GM12891 (cell line): Measurements from ENCODE around the gene KMO.

Experiments used
- DNase-seq: peaks from one replicate; pipeline ENCODE4 v3.0.0; 2011; ENCODE audit warnings: low spot score; ENCODE audit not compliant: insufficient read length
- FAIRE-seq: peaks from 2 replicates; lab custom pipeline; 2011; peaks lifted over from hg19 to GRCh38; lab: Jason Lieb, UNC
- PAX5 ChIP-seq: IDR thresholded peaks from 2 replicates; pipeline ENCODE4 v1.6.1; 2011; ENCODE audit warnings: low read length, moderate library complexity, mild to moderate bottlenecking; ENCODE audit not compliant: insufficient read depth, severe bottlenecking
- POLR2A ChIP-seq: IDR thresholded peaks from 2 replicates; pipeline ENCODE4 v1.6.1; 2011; ENCODE audit warnings: low read depth, low read length, control low read depth
- POLR2AphosphoS5 ChIP-seq: IDR thresholded peaks from 2 replicates; pipeline ENCODE4 v1.6.1; 2011; ENCODE audit warnings: low read depth, low read length, control low read depth
- POU2F2 ChIP-seq: IDR thresholded peaks from 2 replicates; pipeline ENCODE4 v1.6.1; 2011; ENCODE audit warnings: low read depth, mild to moderate bottlenecking, control low read depth, low read length, moderate library complexity
- SPI1 ChIP-seq: IDR thresholded peaks from 2 replicates; pipeline ENCODE4 v1.6.1; 2011; ENCODE audit warnings: low read depth, low read length, control low read depth
- TAF1 ChIP-seq: IDR thresholded peaks from 2 replicates; pipeline ENCODE4 v1.6.1; 2011; ENCODE audit warnings: low read depth, low read length, control low read depth

The KMO gene

GRCh38 chr1:241608379-241609033 is 76.3 kb downstream of the KMO start:
- no peak for DNase-seq
- no peak for TF ChIP-seq SPI1
- no peak for TF ChIP-seq PAX5
- no peak for TF ChIP-seq TAF1
- no peak for TF ChIP-seq POLR2A
- no peak for TF ChIP-seq POU2F2
- TF ChIP-seq POLR2AphosphoS5: no peak
- no peak for FAIRE-seq

GRCh38 chr1:241610056-241610815 is 78.1 kb downstream of the KMO start:
- TF ChIP-seq POLR2A (no peak), SPI1 (no peak), POLR2AphosphoS5 (no peak), POU2F2 (no peak), TAF1 (no peak), PAX5 (no peak)
- FAIRE-seq (no peak), DNase-seq (no peak)

GRCh38 chr1:241611063-241611462 is 78.9 kb downstream of the KMO start:
- TF ChIP-seq POLR2A: no peak
- no peak for TF ChIP-seq SPI1
- TF ChIP-seq POLR2AphosphoS5: no peak
- TF ChIP-seq POU2F2: no peak
- no peak for TF ChIP-seq TAF1
- no peak for TF ChIP-seq PAX5
- DNase-seq (peak; percentile 10), FAIRE-seq (peak; percentile 85)

GRCh38 chr1:241611736-241612135 is 79.6 kb downstream of the KMO start:
- DNase-seq: no peak
- TF ChIP-seq PAX5 (no peak), TAF1 (no peak), POU2F2 (no peak), POLR2A (no peak), SPI1 (no peak), POLR2AphosphoS5 (no peak)
- FAIRE-seq: no peak

DNA sequence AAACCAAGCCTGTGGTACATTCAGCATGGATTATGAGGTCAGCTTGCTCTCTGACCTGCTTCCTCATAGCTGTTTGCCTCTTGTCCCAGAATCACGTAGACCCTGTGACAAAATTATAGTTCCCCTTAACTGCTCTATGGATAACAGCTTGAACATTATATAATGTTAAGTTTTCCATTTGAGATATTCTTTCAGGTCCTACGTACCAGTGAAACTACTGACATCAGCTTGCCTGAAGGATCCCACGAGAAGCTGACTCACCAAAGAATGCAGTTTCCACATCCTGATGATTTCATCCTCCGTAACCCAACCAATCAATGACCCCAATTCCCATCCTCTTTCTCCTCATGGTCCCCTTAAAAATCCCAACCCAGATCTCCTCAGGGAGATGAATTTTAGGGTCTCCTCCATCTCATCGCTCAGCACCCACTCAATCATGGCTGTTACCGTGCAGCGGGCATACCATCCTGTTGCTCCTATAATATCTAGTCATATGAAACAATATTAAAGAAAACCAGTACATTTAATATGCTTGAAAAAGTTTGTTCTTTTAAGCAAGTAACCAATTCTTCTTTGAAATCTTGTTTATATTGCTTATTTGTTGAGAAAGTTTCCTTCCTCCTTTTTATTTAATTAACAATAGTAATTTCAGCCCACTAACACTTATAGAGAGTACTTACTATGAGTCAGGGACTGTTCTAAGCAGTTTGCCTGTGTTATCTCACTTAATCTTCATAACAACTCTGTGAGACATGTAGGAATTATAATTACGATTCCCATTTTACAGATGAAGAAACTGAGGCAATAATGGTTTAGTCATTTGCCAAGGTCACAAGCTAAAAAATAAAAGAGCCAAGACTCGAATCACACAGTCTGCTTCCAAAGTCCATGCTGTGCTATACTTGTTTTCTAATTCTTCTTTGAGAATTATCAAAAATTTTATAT is 80.6 kb downstream of the KMO start:
- TF ChIP-seq POLR2AphosphoS5: no peak
- TF ChIP-seq POLR2A: no peak
- TF ChIP-seq PAX5: no peak
- TF ChIP-seq POU2F2: no peak
- TF ChIP-seq SPI1: no peak
- no peak for TF ChIP-seq TAF1
- DNase-seq (no peak), FAIRE-seq (no peak)

DNA sequence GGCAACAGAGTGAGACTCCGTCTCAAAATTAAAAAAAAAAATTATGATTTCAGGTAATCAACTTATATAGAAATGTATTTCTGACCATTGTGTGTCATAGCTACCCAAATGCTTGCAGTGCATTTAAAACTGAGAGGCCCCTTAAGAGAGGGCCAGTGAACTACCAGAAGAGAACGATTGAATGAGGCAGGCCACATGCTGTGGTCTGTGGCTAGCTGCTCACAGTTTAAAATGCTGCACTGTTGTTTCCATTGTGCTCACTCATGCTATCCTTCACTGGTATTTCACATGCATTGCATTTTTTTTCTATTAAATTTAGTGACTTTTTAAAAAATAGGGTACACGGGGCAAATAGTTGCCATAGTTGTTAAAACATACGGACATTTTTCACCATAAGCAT is 82.0 kb downstream of the KMO start:
- no peak for FAIRE-seq
- no peak for TF ChIP-seq POU2F2
- no peak for TF ChIP-seq TAF1
- TF ChIP-seq POLR2A: no peak
- no peak for TF ChIP-seq SPI1
- no peak for TF ChIP-seq POLR2AphosphoS5

GRCh38 chr1:241614572-241614971 is 82.4 kb downstream of the KMO start:
- no peak for FAIRE-seq
- no peak for DNase-seq
- TF ChIP-seq SPI1: no peak
- no peak for TF ChIP-seq POU2F2
- TF ChIP-seq PAX5: no peak
- no peak for TF ChIP-seq POLR2AphosphoS5
- no peak for TF ChIP-seq TAF1
- TF ChIP-seq POLR2A: no peak

More for the DNA sequence above, 82.0 kb downstream of the KMO start:
- DNase-seq: no peak

DNA sequence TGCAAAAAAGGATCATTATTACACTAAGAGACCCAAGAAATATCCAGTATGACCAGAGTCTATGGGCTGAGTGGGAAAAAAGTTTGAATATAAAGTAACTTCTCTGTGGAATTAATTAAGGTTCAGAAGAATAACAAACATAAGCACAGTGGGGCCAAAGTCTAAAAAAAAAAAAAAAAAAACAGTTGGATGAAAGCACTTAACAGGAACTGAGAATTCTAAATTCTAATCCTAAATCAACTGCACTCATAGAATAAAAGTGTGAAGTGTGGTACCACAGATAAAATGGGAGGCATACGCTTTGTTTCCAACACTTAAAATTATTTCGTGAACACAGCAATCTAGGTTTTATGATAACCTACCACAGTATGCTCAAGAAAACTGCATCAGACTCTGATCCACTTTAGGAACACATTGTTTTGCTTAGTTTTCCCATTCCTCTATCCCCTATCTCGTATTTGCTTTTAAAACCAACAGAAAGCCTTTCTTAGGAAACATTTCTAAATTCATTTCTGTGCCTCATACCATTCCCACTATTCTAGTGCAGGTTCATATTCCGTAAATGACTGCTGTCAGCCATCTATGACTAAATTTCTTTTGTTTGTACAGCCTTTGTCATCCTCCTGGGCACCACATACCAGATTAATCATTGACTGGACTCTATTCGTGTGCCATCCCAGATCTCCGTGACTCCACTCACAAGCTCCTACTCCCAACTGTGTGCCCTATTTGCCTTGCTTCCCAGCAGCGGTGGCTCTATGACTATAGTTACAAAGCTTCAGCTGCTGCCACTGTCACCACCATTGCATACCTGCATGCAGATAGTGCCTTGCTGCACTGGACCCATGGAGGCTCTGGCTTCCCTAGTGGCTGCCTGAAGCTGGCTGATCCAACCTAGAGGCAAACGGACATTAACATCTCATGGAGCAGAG is 83.1 kb downstream of the KMO start:
- FAIRE-seq (no peak), DNase-seq (no peak)
- TF ChIP-seq SPI1 (no peak), PAX5 (no peak), TAF1 (no peak), POU2F2 (no peak)

DNA sequence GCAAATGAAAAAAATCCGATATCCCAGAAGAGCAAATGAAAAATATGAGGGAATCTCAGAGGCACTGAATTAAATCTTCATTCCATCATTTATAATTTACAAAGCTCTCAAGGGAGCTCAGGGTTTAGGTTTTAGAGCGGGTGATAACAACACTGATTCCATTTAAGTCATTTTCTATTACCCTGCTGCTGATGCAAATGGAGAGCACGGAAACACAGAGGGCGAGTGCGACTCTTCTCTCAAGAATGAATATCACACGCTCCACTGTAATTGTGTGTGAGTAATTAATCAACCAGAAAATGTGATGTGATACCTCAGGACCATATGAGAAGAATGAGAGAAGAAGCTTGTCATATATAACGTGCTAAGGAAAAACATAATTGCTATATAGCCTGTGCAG is 85.2 kb downstream of the KMO start:
- TF ChIP-seq TAF1 (no peak), SPI1 (no peak), PAX5 (no peak), POLR2A (no peak), POLR2AphosphoS5 (no peak), POU2F2 (no peak)
- DNase-seq (no peak), FAIRE-seq (no peak)
